Measurements from ENCODE around the gene EVL.
A peak's percentile ranks its signal among the peaks of the same experiment; 100 is the strongest.

Gene EVL

GRCh38 chr14:100065942-100066574 lies 836 bp downstream of the EVL start:
- peak; percentile 61 to 76 for DNase-seq (ENCODE audit: low read depth in 2 of 2)

- no peak for DNase-seq (ENCODE audit: low read depth in 2 of 2)
These were observed 1.7 kb downstream of the EVL start for GRCh38 chr14:100066962-100067361.

- no peak for DNase-seq (ENCODE audit: low read depth in 2 of 2)
These were observed 2.3 kb downstream of the EVL start for GRCh38 chr14:100067481-100067880.

- peak; percentile 73 to 79 for DNase-seq (ENCODE audit: low read depth in 2 of 2)
These were observed 3.0 kb downstream of the EVL start for GRCh38 chr14:100067971-100068959.

GRCh38 chr14:100069161-100069800 lies 4.1 kb downstream of the EVL start:
- DNase-seq (ENCODE audit: low read depth in 2 of 2) = no peak

- DNase-seq (ENCODE audit: low read depth in 2 of 2) = no peak
These were observed 5.1 kb downstream of the EVL start for GRCh38 chr14:100070310-100070709.

- DNase-seq (ENCODE audit: low read depth in 2 of 2) = no peak
These were observed 6.3 kb downstream of the EVL start for GRCh38 chr14:100071545-100071944.

GRCh38 chr14:100072783-100073346 lies 7.6 kb downstream of the EVL start:
- DNase-seq (ENCODE audit: low read depth in 2 of 2) = peak in 1 of 2 donors; percentile 52

GRCh38 chr14:100073576-100074430 lies 8.6 kb downstream of the EVL start:
- no peak for DNase-seq (ENCODE audit: low read depth in 2 of 2)

- DNase-seq (ENCODE audit: low read depth in 2 of 2) = no peak
These were observed 9.3 kb downstream of the EVL start for GRCh38 chr14:100074431-100075100.

- DNase-seq (ENCODE audit: low read depth in 2 of 2) = no peak
These were observed 10.5 kb downstream of the EVL start for GRCh38 chr14:100075681-100076080.

- no peak for DNase-seq (ENCODE audit: low read depth in 2 of 2)
These were observed 10.9 kb downstream of the EVL start for GRCh38 chr14:100076133-100076532.

- no peak for DNase-seq (ENCODE audit: low read depth in 2 of 2)
These were observed 11.4 kb downstream of the EVL start for GRCh38 chr14:100076606-100077005.

- DNase-seq (ENCODE audit: low read depth in 2 of 2) = no peak
These were observed 12.2 kb downstream of the EVL start for GRCh38 chr14:100077441-100077840.

GRCh38 chr14:100078216-100078803 lies 13.1 kb downstream of the EVL start:
- DNase-seq (ENCODE audit: low read depth in 2 of 2) = no peak

GRCh38 chr14:100078997-100079725 lies 13.9 kb downstream of the EVL start:
- DNase-seq (ENCODE audit: low read depth in 2 of 2) = peak; percentile 66 to 67

- DNase-seq (ENCODE audit: low read depth in 2 of 2) = no peak
These were observed 14.4 kb downstream of the EVL start for GRCh38 chr14:100079726-100080005.

GRCh38 chr14:100080206-100080605 lies 15.0 kb downstream of the EVL start:
- no peak for DNase-seq (ENCODE audit: low read depth in 2 of 2)

- DNase-seq (ENCODE audit: low read depth in 2 of 2) = no peak
These were observed 16.9 kb downstream of the EVL start for GRCh38 chr14:100081997-100082625.
